DOHH2 (cell line): ENCODE measurements around the gene MBOAT1.

Source experiments
- H3F3A ChIP-seq: fragments of 200-600 bp; sonication (generic), shearing (Covaris generic); 2 replicates; pipeline ENCODE4 v1.6.0; 2016; ENCODE audit warnings: antibody characterized with exemption, mild to moderate bottlenecking; ENCODE audit not compliant: control insufficient read depth, insufficient read depth
- H3K27ac ChIP-seq: fragments of 200-600 bp; sonication (generic); 2 replicates; pipeline ENCODE4 v1.5.1; 2014; ENCODE audit warnings: low read depth, mild to moderate bottlenecking, low read length, moderate library complexity
- H3K27me3 ChIP-seq: fragments of 200-600 bp; sonication (generic); 2 replicates; pipeline ENCODE4 v1.6.1; 2014; ENCODE audit warnings: mild to moderate bottlenecking, low read length, mixed read lengths; ENCODE audit not compliant: control insufficient read depth
- H3K36me3 ChIP-seq: fragments of 200-600 bp; sonication (generic); 2 replicates; pipeline ENCODE4 v1.6.1; 2014; ENCODE audit warnings: mild to moderate bottlenecking, low read length, moderate library complexity, mixed read lengths; ENCODE audit not compliant: control insufficient read depth
- H3K4me1 ChIP-seq: fragments of 200-600 bp; sonication (generic); 2 replicates; pipeline ENCODE4 v1.6.1; 2014; ENCODE audit warnings: mild to moderate bottlenecking, low read length, mixed read lengths; ENCODE audit not compliant: control insufficient read depth
- H3K4me2 ChIP-seq: fragments of 200-600 bp; sonication (generic); 2 replicates; pipeline ENCODE4 v1.6.0; 2014; ENCODE audit warnings: mild to moderate bottlenecking, low read length, moderate library complexity
- H3K4me3 ChIP-seq: fragments of 200-600 bp; sonication (generic); 2 replicates; pipeline ENCODE4 v1.5.1; 2014; ENCODE audit warnings: mild to moderate bottlenecking, low read length, mixed read lengths
- H3K79me2 ChIP-seq: fragments of 200-600 bp; sonication (generic); 2 replicates; pipeline ENCODE4 v1.6.1; 2014; ENCODE audit warnings: mild to moderate bottlenecking, low read length, mixed read lengths; ENCODE audit not compliant: control insufficient read depth
- H3K9me2 ChIP-seq: fragments of 200-600 bp; sonication (generic); replicated peaks from 2 replicates; pipeline ENCODE4 v1.6.1; 2014; ENCODE audit warnings: mild to moderate bottlenecking, low read length, mixed read lengths; ENCODE audit not compliant: control insufficient read depth
- H3K9me3 ChIP-seq: fragments of 200-600 bp; sonication (generic); 2 replicates; pipeline ENCODE4 v1.6.1; 2014; ENCODE audit warnings: antibody characterized with exemption, low read length, mixed read lengths; ENCODE audit not compliant: control insufficient read depth, insufficient read depth
- H4K20me1 ChIP-seq: fragments of 200-600 bp; sonication (generic); 2 replicates; pipeline ENCODE4 v1.6.0; 2014; ENCODE audit warnings: low read depth, mild to moderate bottlenecking, antibody characterized with exemption, low read length, moderate library complexity; ENCODE audit not compliant: control insufficient read depth, insufficient read depth
- EZH2phosphoT487 ChIP-seq: fragments of 200-600 bp; sonication (generic); IDR thresholded peaks from 2 replicates; pipeline ENCODE4 v1.6.1; 2017; ENCODE audit warnings: borderline replicate concordance, mild to moderate bottlenecking, antibody characterized with exemption, low read length, moderate library complexity, mixed read lengths
- TF ChIP-seq, protein P1 (sequence below): fragments of 200-600 bp; sonication (generic); IDR thresholded peaks from one replicate; pipeline ENCODE4 v1.5.1; 2014; ENCODE audit warnings: antibody characterized with exemption, mild to moderate bottlenecking, low read depth, low read length; ENCODE audit not compliant: poor library complexity, severe bottlenecking

MBOAT1 gene

DNA sequence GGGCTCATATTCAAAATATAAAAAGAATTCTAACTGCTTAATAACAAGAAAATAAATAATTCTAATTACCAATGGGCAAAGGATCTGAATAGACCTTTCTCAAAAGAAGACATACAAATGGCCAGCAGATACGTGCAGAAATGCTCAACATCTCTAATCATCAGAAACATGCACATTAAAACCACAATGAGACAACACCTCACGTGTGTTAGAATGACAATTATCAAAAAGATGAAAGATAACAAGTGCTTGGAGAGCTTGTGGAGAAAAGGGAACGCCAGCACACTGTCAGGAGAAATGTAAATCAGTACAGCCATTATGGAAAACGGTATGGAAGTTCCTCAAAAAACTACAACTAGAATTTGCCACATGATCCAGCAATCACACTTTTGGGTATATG, 53.6 kb downstream of the MBOAT1 start:
- Histone ChIP-seq H4K20me1 (no peaks in the 10 kb centered on the region), H3K79me2 (no peaks in the 10 kb centered on the region), H3K4me3 (no peak overlapping the region), H3K9me2 (no peaks in the 10 kb centered on the region), H3K27me3 (no peaks in the 10 kb centered on the region), H3K4me1 (no peaks in the 10 kb centered on the region), H3K9me3 (no peaks in the 10 kb centered on the region), H3F3A (no peaks in the 10 kb centered on the region), H3K4me2 (no peak overlapping the region), H3K36me3 (no peaks in the 10 kb centered on the region), H3K27ac (no peak overlapping the region)
- TF ChIP-seq, protein P1, sequence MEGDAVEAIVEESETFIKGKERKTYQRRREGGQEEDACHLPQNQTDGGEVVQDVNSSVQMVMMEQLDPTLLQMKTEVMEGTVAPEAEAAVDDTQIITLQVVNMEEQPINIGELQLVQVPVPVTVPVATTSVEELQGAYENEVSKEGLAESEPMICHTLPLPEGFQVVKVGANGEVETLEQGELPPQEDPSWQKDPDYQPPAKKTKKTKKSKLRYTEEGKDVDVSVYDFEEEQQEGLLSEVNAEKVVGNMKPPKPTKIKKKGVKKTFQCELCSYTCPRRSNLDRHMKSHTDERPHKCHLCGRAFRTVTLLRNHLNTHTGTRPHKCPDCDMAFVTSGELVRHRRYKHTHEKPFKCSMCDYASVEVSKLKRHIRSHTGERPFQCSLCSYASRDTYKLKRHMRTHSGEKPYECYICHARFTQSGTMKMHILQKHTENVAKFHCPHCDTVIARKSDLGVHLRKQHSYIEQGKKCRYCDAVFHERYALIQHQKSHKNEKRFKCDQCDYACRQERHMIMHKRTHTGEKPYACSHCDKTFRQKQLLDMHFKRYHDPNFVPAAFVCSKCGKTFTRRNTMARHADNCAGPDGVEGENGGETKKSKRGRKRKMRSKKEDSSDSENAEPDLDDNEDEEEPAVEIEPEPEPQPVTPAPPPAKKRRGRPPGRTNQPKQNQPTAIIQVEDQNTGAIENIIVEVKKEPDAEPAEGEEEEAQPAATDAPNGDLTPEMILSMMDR = no peak
- no peak for TF ChIP-seq EZH2phosphoT487

DNA sequence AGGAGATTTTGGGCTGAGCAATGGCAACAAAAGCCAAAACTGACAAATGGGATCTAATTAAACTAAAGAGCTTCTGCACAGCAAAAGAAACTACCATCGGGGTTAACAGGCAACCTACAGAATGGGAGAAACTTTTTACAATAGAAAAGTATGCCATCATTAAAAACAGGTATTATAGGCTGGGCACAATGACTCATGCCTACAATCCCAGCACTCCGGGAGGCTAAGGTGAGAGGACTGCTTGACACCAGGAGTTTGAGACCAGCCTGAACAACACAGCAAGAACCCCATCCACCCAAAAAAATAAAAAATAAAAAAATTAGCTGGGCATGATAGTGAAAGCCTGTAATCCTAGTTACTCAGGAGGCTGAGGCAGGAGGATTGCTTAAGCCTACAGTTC, 55.4 kb downstream of the MBOAT1 start:
- no peak overlapping the region for H3K27ac ChIP-seq
- no peaks in the 10 kb centered on the region for H3K4me1 ChIP-seq
- H3K4me2 ChIP-seq = no peak overlapping the region
- H3K27me3 ChIP-seq = no peaks in the 10 kb centered on the region
- no peaks in the 10 kb centered on the region for H3K79me2 ChIP-seq
- no peaks in the 10 kb centered on the region for H4K20me1 ChIP-seq
- no peaks in the 10 kb centered on the region for H3K9me2 ChIP-seq
- TF ChIP-seq EZH2phosphoT487 = no peak
- TF ChIP-seq, protein P1 = no peak
- no peak overlapping the region for H3K4me3 ChIP-seq
- H3K9me3 ChIP-seq = no peaks in the 10 kb centered on the region
- H3K36me3 ChIP-seq = no peaks in the 10 kb centered on the region
- no peaks in the 10 kb centered on the region for H3F3A ChIP-seq

DNA sequence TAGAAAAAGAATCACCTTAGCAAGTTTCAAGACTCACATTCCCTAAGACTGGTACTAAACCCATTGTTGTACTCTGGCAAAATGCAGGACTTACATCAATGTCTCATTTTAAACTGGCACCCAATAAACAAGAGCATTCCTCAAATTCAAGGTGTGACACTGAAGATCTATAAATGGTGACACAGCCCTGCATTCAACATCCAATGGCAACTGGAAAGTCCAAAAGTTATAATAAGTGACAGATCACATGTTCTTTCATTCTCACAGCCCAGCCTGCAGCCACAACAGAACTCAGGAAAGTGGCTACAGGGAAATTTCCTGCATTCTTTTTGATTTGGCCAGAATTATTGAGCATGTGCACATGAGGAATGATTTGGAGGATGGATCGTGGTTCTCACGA, 57.5 kb downstream of the MBOAT1 start:
- Histone ChIP-seq H4K20me1 (no peaks in the 10 kb centered on the region), H3K9me3 (no peaks in the 10 kb centered on the region), H3K4me3 (no peak overlapping the region), H3K36me3 (no peaks in the 10 kb centered on the region), H3K9me2 (no peaks in the 10 kb centered on the region), H3K79me2 (no peaks in the 10 kb centered on the region), H3K4me2 (no peak overlapping the region), H3K27ac (no peak overlapping the region), H3K4me1 (no peaks in the 10 kb centered on the region), H3K27me3 (no peaks in the 10 kb centered on the region), H3F3A (no peaks in the 10 kb centered on the region)
- no peak for TF ChIP-seq EZH2phosphoT487
- TF ChIP-seq, protein P1 = no peak

DNA sequence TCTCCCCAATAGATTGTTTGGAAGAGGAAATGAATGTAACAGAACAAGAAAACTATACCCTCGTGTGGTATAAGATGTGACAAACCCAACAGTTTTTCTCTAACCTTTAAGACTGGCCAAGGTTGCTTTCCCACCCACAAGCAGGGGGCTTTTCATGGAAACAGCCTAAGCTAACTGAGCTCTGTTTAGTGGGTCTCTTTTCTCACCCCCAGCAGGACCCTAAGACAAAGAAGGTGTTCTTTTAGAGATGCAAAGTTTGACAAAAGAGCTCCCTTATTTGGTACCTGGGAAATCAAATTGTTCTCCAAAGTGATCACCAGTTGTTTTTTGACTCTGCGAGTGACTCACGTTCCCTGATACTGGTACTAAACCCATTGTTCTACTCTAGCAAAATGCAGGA, 59.1 kb downstream of the MBOAT1 start:
- no peaks in the 10 kb centered on the region for H3K79me2 ChIP-seq
- TF ChIP-seq, protein P1 = no peak
- TF ChIP-seq EZH2phosphoT487 = no peak

More for the DNA sequence above, 59.1 kb downstream of the MBOAT1 start:
- no peaks in the 10 kb centered on the region for H4K20me1 ChIP-seq
- no peaks in the 10 kb centered on the region for H3K9me3 ChIP-seq
- H3K4me1 ChIP-seq = no peaks in the 10 kb centered on the region
- no peaks in the 10 kb centered on the region for H3F3A ChIP-seq
- H3K27me3 ChIP-seq = no peaks in the 10 kb centered on the region
- no peak overlapping the region for H3K4me3 ChIP-seq
- no peaks in the 10 kb centered on the region for H3K36me3 ChIP-seq
- H3K27ac ChIP-seq = no peak overlapping the region
- H3K4me2 ChIP-seq = no peak overlapping the region
- no peaks in the 10 kb centered on the region for H3K9me2 ChIP-seq
